GM19452 (cell line): Measurements from ENCODE around the gene CYS1.
"Not testable (repeated sequence)": the region's sequence is repeated elsewhere in the genome, so short reads cannot be mapped to it uniquely, and the experiment has no call there.

ENCODE experiments used
- ATAC-seq: cut with Tn5 transposase; IDR thresholded peaks from one replicate; pipeline ENCODE4 v1.9.1; 2021; ENCODE audit not compliant: unreplicated experiment

CYS1 gene

GRCh38 chr2:10031886-10032745, 48.1 kb downstream of the CYS1 start:
- ATAC-seq: no peak

- not testable (repeated sequence) for ATAC-seq
Observed at GRCh38 chr2:10030798-10031197, 49.4 kb downstream of the CYS1 start.

DNA sequence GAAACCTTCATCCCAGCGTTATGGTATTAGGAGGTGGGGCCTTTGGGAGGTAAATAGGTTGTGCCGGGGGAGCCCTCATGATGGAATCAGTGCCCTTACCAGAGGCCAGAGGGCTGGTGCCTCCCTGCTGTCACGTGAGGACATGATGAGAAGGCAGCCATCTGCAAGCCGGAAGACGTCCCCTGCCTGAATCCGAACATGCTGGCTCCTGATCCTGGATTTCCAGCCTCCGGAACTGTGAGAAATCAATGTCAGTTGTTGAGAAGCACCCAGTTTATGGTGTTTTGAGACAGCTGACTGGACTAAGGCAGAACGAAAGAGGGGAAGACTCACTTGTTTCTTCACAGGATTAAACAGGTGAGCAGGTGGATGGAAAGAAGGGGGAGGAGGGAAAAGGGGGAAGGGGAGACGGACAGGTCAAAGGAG, 49.9 kb downstream of the CYS1 start:
- no peak for ATAC-seq

- no peak for ATAC-seq
Observed at GRCh38 chr2:10029875-10030223, 50.4 kb downstream of the CYS1 start.

DNA sequence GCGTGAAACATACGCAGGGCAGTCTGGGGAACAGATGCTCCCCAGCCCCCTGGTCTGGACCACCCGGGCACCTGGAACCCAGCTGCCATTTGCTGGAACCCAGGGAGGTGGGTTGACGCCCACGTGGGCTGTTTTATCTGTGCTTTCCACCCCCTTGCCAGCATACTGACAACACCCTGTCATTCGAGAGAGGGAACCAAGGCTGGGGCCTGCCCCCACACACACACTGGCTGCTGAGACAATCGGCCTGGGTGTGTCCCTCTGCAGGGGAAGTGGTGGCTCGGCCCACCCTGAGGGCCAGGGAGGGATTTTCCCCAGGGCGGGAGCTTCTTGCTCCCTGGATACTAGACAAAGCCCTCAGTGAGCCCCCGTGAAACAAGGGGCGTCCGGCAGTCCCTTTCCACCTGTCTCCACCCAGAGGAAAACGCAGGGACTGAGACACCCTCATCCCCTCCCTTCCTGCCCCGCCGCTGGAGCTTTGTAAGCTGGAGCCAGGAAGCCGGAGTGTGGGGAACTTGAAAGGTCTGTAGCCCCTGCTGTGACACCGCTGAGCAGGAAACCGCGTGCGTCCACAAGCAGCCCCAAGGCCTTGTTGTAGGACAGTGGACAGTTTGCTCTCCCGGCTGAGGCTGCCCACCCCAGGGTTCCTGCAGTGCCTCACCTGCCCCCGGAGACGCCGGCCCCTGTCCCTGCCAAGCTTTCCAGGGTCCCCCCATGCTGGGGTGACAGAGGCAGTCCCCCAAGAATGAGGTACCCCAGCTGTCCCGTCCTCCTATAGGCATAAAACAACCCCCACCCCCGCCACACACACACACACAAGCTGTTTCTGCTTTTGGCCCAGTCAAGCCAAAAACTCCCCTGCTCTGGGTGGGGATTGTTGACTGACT, 51.0 kb downstream of the CYS1 start:
- ATAC-seq: no peak

- no peak for ATAC-seq
Observed at GRCh38 chr2:10028407-10028987, 51.7 kb downstream of the CYS1 start.

GRCh38 chr2:10027660-10028330, 52.4 kb downstream of the CYS1 start:
- ATAC-seq: no peak

- ATAC-seq: no peak
Observed at GRCh38 chr2:10026940-10027569, 53.2 kb downstream of the CYS1 start.

DNA sequence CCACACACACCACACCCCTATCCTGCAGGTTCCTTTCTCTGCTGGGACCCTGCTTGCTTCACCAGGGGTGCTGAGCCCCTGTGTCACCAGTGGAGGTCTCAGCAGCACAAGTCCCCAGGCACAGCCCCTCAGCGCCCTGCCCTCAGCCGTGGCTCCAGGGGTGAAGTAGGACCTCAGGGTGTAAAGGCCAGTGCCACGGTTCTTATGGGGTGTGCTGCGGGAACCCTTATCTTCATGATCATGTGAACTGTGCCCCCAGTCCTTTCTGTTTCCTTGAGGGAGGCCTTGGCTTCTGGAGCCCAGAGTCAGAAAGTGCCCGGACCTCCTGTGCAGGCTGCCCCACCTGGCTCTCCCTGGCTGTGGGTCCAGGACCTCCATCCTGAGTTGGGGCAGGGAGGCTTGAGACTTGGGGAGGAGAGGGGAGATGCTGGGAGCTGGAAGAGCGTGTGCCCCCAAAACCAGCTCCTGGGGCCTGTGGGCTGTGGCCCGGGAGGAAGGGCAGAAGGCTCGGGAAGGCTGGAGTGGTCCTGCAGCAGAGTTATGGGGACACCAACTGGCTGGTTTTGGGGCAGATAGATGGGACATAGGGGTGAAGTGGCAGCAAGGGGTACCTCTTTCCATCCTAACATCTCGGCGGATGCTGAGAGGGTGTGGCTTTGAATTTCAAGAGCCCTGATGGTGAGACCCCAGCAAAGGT, 57.1 kb downstream of the CYS1 start:
- ATAC-seq: no peak

DNA sequence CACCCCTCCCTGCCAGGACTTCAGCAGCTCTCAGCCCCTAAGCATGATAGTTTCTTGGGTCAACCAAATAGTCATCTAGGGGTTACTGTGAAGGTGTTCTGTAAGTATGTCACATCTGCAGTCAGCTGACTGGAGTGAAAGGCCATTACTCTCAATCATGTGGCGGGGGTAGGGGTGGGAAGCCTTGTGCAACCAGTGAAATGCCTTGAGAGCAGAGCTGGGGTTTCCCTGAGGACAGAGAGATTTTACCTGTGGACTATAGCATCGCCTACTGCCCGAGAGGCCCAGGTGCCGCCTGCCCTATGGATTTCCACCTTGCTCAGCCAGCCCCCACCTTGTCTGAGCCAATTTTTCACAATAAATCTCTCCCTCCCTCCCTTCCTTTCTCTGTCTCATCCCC, 57.8 kb downstream of the CYS1 start:
- ATAC-seq: no peak

DNA sequence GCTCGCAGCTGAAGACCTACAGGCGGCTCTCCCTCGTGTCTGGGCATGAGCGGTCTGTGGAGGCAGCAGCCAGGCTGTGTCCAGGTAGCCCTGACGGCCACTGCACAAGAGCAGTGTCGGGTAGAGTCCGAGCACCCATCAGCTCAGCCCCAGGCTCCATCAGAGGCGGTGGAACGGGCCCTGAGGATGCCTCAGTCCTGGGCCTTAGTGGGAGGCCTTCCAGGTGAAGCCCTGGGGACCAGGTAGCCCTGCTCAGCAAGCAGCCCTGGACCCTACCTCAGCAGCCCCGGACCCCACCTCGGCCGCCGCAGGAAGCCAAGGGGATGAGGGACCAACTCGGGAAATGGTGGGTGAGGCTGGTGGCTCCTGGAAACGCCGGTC, 58.2 kb downstream of the CYS1 start:
- no peak for ATAC-seq

DNA sequence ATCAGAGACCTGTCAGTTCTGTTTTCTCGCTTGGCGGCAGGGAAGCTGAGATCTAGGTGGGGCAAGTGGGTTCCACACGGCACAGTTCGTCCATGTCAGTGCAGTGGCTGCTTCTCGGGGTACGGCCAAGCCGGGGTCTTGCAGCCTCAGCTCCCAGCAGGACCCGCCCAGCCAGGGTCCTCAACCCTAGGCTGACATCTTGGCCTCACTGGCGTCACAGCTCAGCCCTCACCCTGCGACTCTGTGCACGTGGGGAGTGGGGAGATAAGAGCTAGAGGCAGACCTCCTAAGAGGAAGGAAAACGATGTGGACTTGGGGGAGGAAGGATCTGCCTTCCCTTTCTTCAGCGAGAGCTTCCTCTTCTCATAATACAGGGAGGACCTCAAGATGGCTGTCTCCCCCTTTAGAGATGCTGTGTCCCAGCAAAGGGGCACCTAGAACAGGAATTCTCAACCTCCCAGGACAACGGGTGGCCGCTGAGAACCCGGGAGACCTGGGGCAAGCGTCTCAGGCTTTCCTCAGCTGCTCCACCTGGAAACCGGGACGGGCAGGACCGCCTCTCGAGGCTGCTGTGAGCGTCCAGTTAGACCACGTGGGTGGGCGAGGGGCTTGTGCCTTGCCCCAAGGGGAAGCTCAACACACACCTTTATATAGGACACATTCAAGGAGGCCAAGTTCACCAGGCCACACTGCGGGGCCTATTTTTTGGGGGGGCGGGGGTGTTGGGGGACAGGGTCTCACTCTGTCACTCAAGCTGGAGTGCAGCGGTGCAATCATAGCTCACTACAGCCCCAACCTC, 60.4 kb downstream of the CYS1 start:
- no peak for ATAC-seq

DNA sequence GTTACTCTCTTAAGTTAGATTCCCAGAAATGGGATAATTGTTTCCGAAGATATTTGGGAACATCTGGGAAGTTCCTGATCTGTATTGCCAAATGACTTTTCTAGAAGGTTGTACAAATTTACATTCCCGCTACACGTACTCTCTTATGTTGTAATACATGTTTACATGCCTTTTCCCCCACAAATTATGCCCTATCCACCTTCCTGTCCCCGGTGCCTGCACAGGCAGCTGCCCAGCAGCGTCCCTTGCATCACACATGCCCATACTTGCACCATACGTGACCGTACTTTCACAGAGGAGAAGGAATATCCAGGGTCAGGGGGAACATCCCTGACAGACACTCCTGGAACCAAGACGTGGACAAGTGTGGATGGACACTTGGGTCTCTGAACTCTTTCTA, 61.0 kb downstream of the CYS1 start:
- ATAC-seq: no peak

GRCh38 chr2:10017313-10017941, 62.8 kb downstream of the CYS1 start:
- no peak for ATAC-seq

- ATAC-seq: no peak
Observed at GRCh38 chr2:10016802-10017258, 63.4 kb downstream of the CYS1 start.

- no peak for ATAC-seq
Observed at GRCh38 chr2:10016001-10016801, 64.0 kb downstream of the CYS1 start.

GRCh38 chr2:10015376-10015989, 64.7 kb downstream of the CYS1 start:
- ATAC-seq: not testable (repeated sequence)
